AG04450 (cell line): ENCODE measurements around the gene KLHL21. TPM values are rescaled to one million over a fixed set of nuclear protein-coding genes. Genes with fewer than 3 reads are reported as not detected.

Experiments used
- CTCF ChIA-PET: fragments of 300-600, 350-600 bp; formaldehyde crosslinking; extraction: SDS; loops from one replicate; lab custom pipeline; 2022; ENCODE audit warnings: antibody characterized with exemption, inconsistent platforms; lab: Charles Lee
- POLR2A ChIA-PET: fragments of 350-600 bp; formaldehyde crosslinking; extraction: SDS; loops from one replicate; lab custom pipeline; 2021; ENCODE audit warnings: antibody characterized with exemption, inconsistent platforms; lab: Yijun Ruan, JAX
- DNase-seq: peaks from one replicate; pipeline ENCODE4 v3.0.0-alpha.2; 2011; ENCODE audit warnings: low read depth, low spot score
- H3K27ac ChIP-seq: one replicate; pipeline ENCODE4 v1.5.1; 2012; ENCODE audit warnings: low read depth, low read length, control low read depth
- H3K27me3 ChIP-seq: one replicate; pipeline ENCODE4 v1.6.0; 2012; ENCODE audit warnings: low read length; ENCODE audit not compliant: control insufficient read depth, insufficient read depth
- H3K4me3 ChIP-seq: 2 replicates; pipeline ENCODE4 v1.5.1; 2011; ENCODE audit warnings: mild to moderate bottlenecking, low read depth, low read length, control low read depth
- H3K9me3 ChIP-seq: 2 replicates; pipeline ENCODE4 v1.5.1; 2012; ENCODE audit warnings: low read length; ENCODE audit not compliant: control insufficient read depth, insufficient read depth
- CTCF ChIP-seq: IDR thresholded peaks from 2 replicates; pipeline ENCODE4 v1.5.1; 2011; ENCODE audit warnings: low read depth, low read length, control low read depth, inconsistent platforms
- polyA plus RNA-seq: library from polyadenylated mRNA; depleted of rRNA; stranded (reverse); fragments of >200 nt; gene quantifications from 2 replicates; pipeline ENCODE4 v1.2.3, GENCODE V29; 2011

Gene KLHL21
- polyA plus RNA-seq, 1 experiment, result 11.7 TPM

GRCh38 chr1:6594977-6595740, 7.5 kb downstream of the KLHL21 start:
- ChIA-PET POLR2A (no interaction called here), CTCF (no interaction called here)
- DNase-seq, result no peak
- Histone ChIP-seq H3K27me3 (no peaks in the 10 kb centered on the region), H3K9me3 (no peaks in the 10 kb centered on the region), H3K4me3 (no peak overlapping the region), H3K27ac (no peak overlapping the region)
- TF ChIP-seq CTCF, result no peak

GRCh38 chr1:6593810-6594209, 8.9 kb downstream of the KLHL21 start:
- POLR2A ChIA-PET, result no interaction called here
- Histone ChIP-seq H3K9me3 (no peaks in the 10 kb centered on the region), H3K27me3 (no peaks in the 10 kb centered on the region), H3K27ac (no peak overlapping the region), H3K4me3 (no peak overlapping the region)
- no peak for DNase-seq
- no peak for TF ChIP-seq CTCF
- CTCF ChIA-PET, result no interaction called here

- Histone ChIP-seq H3K27ac (no peak overlapping the region), H3K27me3 (no peaks in the 10 kb centered on the region), H3K9me3 (no peaks in the 10 kb centered on the region), H3K4me3 (no peak overlapping the region)
- POLR2A ChIA-PET, result no interaction called here
- DNase-seq, result no peak
- CTCF ChIA-PET, result interaction anchor here (0.6 to 0.7 kb wide), 2 partner anchors 38 to 53 kb away, joined by 3 read pairs; partner anchors contain the start of gene TAS1R1
- no peak for TF ChIP-seq CTCF
These were observed 9.6 kb downstream of the KLHL21 start for GRCh38 chr1:6592865-6593593.

- Histone ChIP-seq H3K9me3 (no peaks in the 10 kb centered on the region), H3K27me3 (no peaks in the 10 kb centered on the region), H3K4me3 (no peak overlapping the region), H3K27ac (no peak overlapping the region)
- no peak for TF ChIP-seq CTCF
- DNase-seq, result no peak
- ChIA-PET POLR2A (no interaction called here), CTCF (interaction anchor here (0.6 kb wide), 1 partner anchor 54 kb away, joined by 3 read pairs; no protein-coding TSS in a partner anchor)
These were observed 10.2 kb downstream of the KLHL21 start for GRCh38 chr1:6592441-6592840.

GRCh38 chr1:6591644-6592043, 11.0 kb downstream of the KLHL21 start:
- Histone ChIP-seq H3K4me3 (no peak overlapping the region), H3K27ac (no peak overlapping the region), H3K27me3 (no peaks in the 10 kb centered on the region), H3K9me3 (no peaks in the 10 kb centered on the region)
- no peak for DNase-seq
- POLR2A ChIA-PET, result no interaction called here
- CTCF ChIA-PET, result interaction anchor here (1.1 to 1.4 kb wide), 2 partner anchors 37 to 55 kb away, joined by 3 to 4 read pairs; partner anchors contain the start of gene NOL9
- no peak for TF ChIP-seq CTCF
